Measurements from ENCODE around the gene AKAP12.

- no peak for TF ChIP-seq CTCF (IDR thresholded peaks at IDR 0.05; ENCODE audit: low read depth, low read length, poor library complexity, severe bottlenecking)
- TF ChIP-seq EZH2phosphoT487 (IDR thresholded peaks at IDR 0.05; ENCODE audit: borderline replicate concordance, low read length) = no peak
These were observed 147.6 kb downstream of the AKAP12 start for GRCh38 chr6:151387175-151387970.

Data from DOHH2 (cell line).